ENCODE results near the gene ROPN1B. TPM values are rescaled to one million over a fixed set of nuclear protein-coding genes. Genes with fewer than 3 reads are reported as not detected.

Gene ROPN1B
- total and polyA plus RNA-seq, 2 experiments from 2014 or later = not detected

GRCh38 chr3:126017362-126017761 lies 48.4 kb downstream of the ROPN1B start (continued):
- no peak for TF ChIP-seq ZNF462 (CRISPR knock-in tag; IDR thresholded peaks at IDR 0.05)
- no peak for TF ChIP-seq ZNF114 (CRISPR knock-in tag; IDR thresholded peaks at IDR 0.05)
- TF ChIP-seq EZH2 (IDR thresholded peaks at IDR 0.05; ENCODE audit: low read depth, unreplicated experiment) = no peak
- no peak for TF ChIP-seq CTCF (conservative IDR thresholded peaks at IDR 0.05; ENCODE audit: low read depth in 2 of 2)
- no peak for TF ChIP-seq REST (IDR thresholded peaks at IDR 0.05; ENCODE audit: unreplicated experiment)
- TF ChIP-seq NANOG (IDR thresholded peaks at IDR 0.05; ENCODE audit: borderline replicate concordance) = no peak
- TF ChIP-seq JUNB (IDR thresholded peaks at IDR 0.05; ENCODE audit: unreplicated experiment) = no peak
- TF ChIP-seq EZH2phosphoT487 (IDR thresholded peaks at IDR 0.05; ENCODE audit: unreplicated experiment) = no peak
- no peak for TF ChIP-seq POLR2AphosphoS5 (IDR thresholded peaks at IDR 0.05; ENCODE audit: low read depth)

Measured in GM23338 (cell line).